Skeletal muscle satellite cell (primary cell): ENCODE results near the gene RPL14.
"Not testable (repeated sequence)": the region's sequence is repeated elsewhere in the genome, so short reads cannot be mapped to it uniquely, and the experiment has no call there.

ENCODE experiments used
- H3K27me3 ChIP-seq: 2 replicates; pipeline ENCODE4 v1.7.0; 2013; ENCODE audit warnings: low read length; ENCODE audit not compliant: control insufficient read depth, insufficient read depth
- H3K36me3 ChIP-seq: 2 replicates; pipeline ENCODE4 v1.7.0; 2013; ENCODE audit warnings: mild to moderate bottlenecking, control low read depth, low read length; ENCODE audit not compliant: insufficient read depth
- H3K4me1 ChIP-seq: 2 replicates; pipeline ENCODE4 v1.7.0; 2013; ENCODE audit warnings: low read length; ENCODE audit not compliant: control insufficient read depth, insufficient read depth
- H3K4me2 ChIP-seq: 2 replicates; pipeline ENCODE4 v1.7.0; 2013; ENCODE audit warnings: mild to moderate bottlenecking, low read length
- H3K4me3 ChIP-seq: 2 replicates; pipeline ENCODE4 v1.7.0; 2013; ENCODE audit warnings: low read length
- H3K9ac ChIP-seq: 2 replicates; pipeline ENCODE4 v1.7.0; 2013; ENCODE audit warnings: mild to moderate bottlenecking, low read depth, low read length, moderate library complexity
- H3K9me3 ChIP-seq: replicated peaks from 2 replicates; pipeline ENCODE4 v1.7.0; 2013; ENCODE audit warnings: mild to moderate bottlenecking, control low read depth, low read length

RPL14 gene

GRCh38 chr3:40451551-40451950, 5.6 kb upstream of the RPL14 start:
- Histone ChIP-seq H3K9me3 (no peaks in the 10 kb centered on the region), H3K4me1 (peaks cover 8% of the 10 kb centered on the region), H3K36me3 (no peaks in the 10 kb centered on the region), H3K4me3 (no peak overlapping the region), H3K9ac (no peak overlapping the region), H3K4me2 (no peak overlapping the region), H3K27me3 (no peaks in the 10 kb centered on the region)

GRCh38 chr3:40452057-40452456, 5.1 kb upstream of the RPL14 start:
- Histone ChIP-seq H3K9me3 (no peaks in the 10 kb centered on the region), H3K36me3 (no peaks in the 10 kb centered on the region), H3K4me3 (peak overlapping the region; percentile 76), H3K4me2 (peak overlapping the region; percentile 98), H3K27me3 (no peaks in the 10 kb centered on the region), H3K4me1 (peaks cover 8% of the 10 kb centered on the region), H3K9ac (peak overlapping the region; percentile 79)

GRCh38 chr3:40452562-40452875, 4.6 kb upstream of the RPL14 start:
- Histone ChIP-seq H3K4me2 (peak overlapping the region; percentile 98), H3K9me3 (no peaks in the 10 kb centered on the region), H3K27me3 (no peaks in the 10 kb centered on the region), H3K36me3 (peaks cover under 1% of the 10 kb centered on the region), H3K9ac (peak overlapping the region; percentile 79), H3K4me1 (peaks cover 8% of the 10 kb centered on the region), H3K4me3 (peak overlapping the region; percentile 76)

GRCh38 chr3:40452876-40453730, 4.0 kb upstream of the RPL14 start:
- Histone ChIP-seq H3K4me1 (peaks cover 10% of the 10 kb centered on the region), H3K9ac (peak overlapping the region; percentile 79), H3K9me3 (no peaks in the 10 kb centered on the region), H3K4me3 (peak overlapping the region; percentile 76), H3K36me3 (peaks cover 6% of the 10 kb centered on the region), H3K4me2 (peak overlapping the region; percentile 98), H3K27me3 (no peaks in the 10 kb centered on the region)

GRCh38 chr3:40453933-40454332, 3.2 kb upstream of the RPL14 start:
- H3K9me3 ChIP-seq, result no peaks in the 10 kb centered on the region
- H3K4me1 ChIP-seq, result peaks cover 17% of the 10 kb centered on the region
- peak overlapping the region; percentile 79 for H3K9ac ChIP-seq
- peaks cover 15% of the 10 kb centered on the region for H3K36me3 ChIP-seq
- peak overlapping the region; percentile 98 for H3K4me2 ChIP-seq
- peak overlapping the region; percentile 76 for H3K4me3 ChIP-seq
- no peaks in the 10 kb centered on the region for H3K27me3 ChIP-seq

- no peaks in the 10 kb centered on the region for H3K9me3 ChIP-seq
- no peaks in the 10 kb centered on the region for H3K27me3 ChIP-seq
- peaks cover 28% of the 10 kb centered on the region for H3K36me3 ChIP-seq
- H3K4me3 ChIP-seq, result no peak overlapping the region
- no peak overlapping the region for H3K4me2 ChIP-seq
- peaks cover 17% of the 10 kb centered on the region for H3K4me1 ChIP-seq
- H3K9ac ChIP-seq, result no peak overlapping the region
Measured at GRCh38 chr3:40455328-40455727, 1.8 kb upstream of the RPL14 start.

- H3K27me3 ChIP-seq, result no peaks in the 10 kb centered on the region
- peaks cover 17% of the 10 kb centered on the region for H3K4me1 ChIP-seq
- H3K4me3 ChIP-seq, result peak overlapping the region; percentile 98
- no peaks in the 10 kb centered on the region for H3K9me3 ChIP-seq
- H3K36me3 ChIP-seq, result peaks cover 39% of the 10 kb centered on the region
- H3K4me2 ChIP-seq, result peak overlapping the region; percentile 80
- H3K9ac ChIP-seq, result peak overlapping the region; percentile 100
Measured at GRCh38 chr3:40456279-40456939, 730 bp upstream of the RPL14 start.

- peaks cover 56% of the 10 kb centered on the region for H3K36me3 ChIP-seq
- no peaks in the 10 kb centered on the region for H3K9me3 ChIP-seq
- H3K4me2 ChIP-seq, result peak overlapping the region; percentile 99
- H3K4me1 ChIP-seq, result peaks cover 9% of the 10 kb centered on the region
- H3K9ac ChIP-seq, result peak overlapping the region; percentile 100
- H3K4me3 ChIP-seq, result peak overlapping the region; percentile 98
- no peaks in the 10 kb centered on the region for H3K27me3 ChIP-seq
Measured at GRCh38 chr3:40458473-40458872, 1.3 kb downstream of the RPL14 start.

GRCh38 chr3:40460481-40460880, 3.3 kb downstream of the RPL14 start:
- peaks cover 75% of the 10 kb centered on the region for H3K36me3 ChIP-seq

GRCh38 chr3:40461161-40461560, 4.0 kb downstream of the RPL14 start:
- Histone ChIP-seq H3K4me1 (peaks cover 9% of the 10 kb centered on the region), H3K9ac (no peak overlapping the region), H3K27me3 (no peaks in the 10 kb centered on the region), H3K4me3 (no peak overlapping the region), H3K4me2 (no peak overlapping the region), H3K9me3 (no peaks in the 10 kb centered on the region), H3K36me3 (peaks cover 77% of the 10 kb centered on the region)

More at GRCh38 chr3:40460481-40460880, 3.3 kb downstream of the RPL14 start:
- H3K4me1 ChIP-seq, H3K9ac ChIP-seq, H3K9me3 ChIP-seq, H3K4me3 ChIP-seq, H3K27me3 ChIP-seq: not testable (repeated sequence)
- H3K4me2 ChIP-seq, result peak overlapping the region; percentile 3

GRCh38 chr3:40462838-40463237, 5.7 kb downstream of the RPL14 start:
- not testable (repeated sequence) for H3K9me3 ChIP-seq, H3K9ac ChIP-seq, H3K4me1 ChIP-seq, H3K4me2 ChIP-seq, H3K4me3 ChIP-seq, H3K27me3 ChIP-seq
- H3K36me3 ChIP-seq, result peaks cover 73% of the 10 kb centered on the region
